IPS-18c (cell line): ENCODE results near the gene CEACAM16.
"Not testable (repeated sequence)": the region's sequence is repeated elsewhere in the genome, so short reads cannot be mapped to it uniquely, and the experiment has no call there.

Experiments used
- H3K4me3 ChIP-seq: 2 replicates; pipeline ENCODE4 v1.7.0; 2013; ENCODE audit warnings: low read depth, mild to moderate bottlenecking, low read length, moderate library complexity; ENCODE audit not compliant: insufficient read depth
- H3K9me3 ChIP-seq: one replicate; pipeline ENCODE4 v1.6.1; 2013; ENCODE audit warnings: mild to moderate bottlenecking, low read length, moderate library complexity; ENCODE audit not compliant: control insufficient read depth, insufficient read depth

Gene CEACAM16

DNA sequence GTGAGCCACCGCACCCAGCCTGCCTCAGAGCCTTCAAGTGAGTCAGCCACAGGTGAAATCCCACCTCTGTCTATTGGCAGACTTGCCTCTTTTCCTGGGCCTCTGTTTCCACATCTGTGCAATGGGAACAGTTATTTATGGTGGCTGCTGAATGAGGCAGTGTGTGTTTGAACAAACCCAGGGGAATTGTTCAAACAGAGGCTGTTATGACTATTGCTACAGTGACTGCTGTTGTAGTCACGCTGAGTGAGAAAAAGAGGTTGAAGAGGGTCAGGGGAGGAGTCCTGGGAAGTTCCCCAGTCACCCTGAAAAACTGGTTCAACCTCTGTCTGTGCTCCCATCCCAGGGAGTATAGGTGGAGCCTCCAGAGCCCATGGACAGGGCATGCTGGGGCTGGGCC, 27.6 kb upstream of the CEACAM16 start, which contains the start of gene CEACAM19:
TSS of gene CEACAM19 (plus strand) at position 83 of the 400 bp plus-strand sequence. CDS start 450 bp downstream, outside the sequence.
- Histone ChIP-seq H3K4me3 (no peak within 1 kb of the TSS), H3K9me3 (no peaks in the 10 kb centered on the region)

GRCh38 chr19:44672226-44672625, 26.7 kb upstream of the CEACAM16 start:
- Histone ChIP-seq H3K4me3 (no peak overlapping the region), H3K9me3 (no peaks in the 10 kb centered on the region)

GRCh38 chr19:44673510-44673909, 25.4 kb upstream of the CEACAM16 start:
- Histone ChIP-seq H3K4me3 (no peak overlapping the region), H3K9me3 (no peaks in the 10 kb centered on the region)

- no peaks in the 10 kb centered on the region for H3K9me3 ChIP-seq
- H3K4me3 ChIP-seq, result no peak overlapping the region
Observed at GRCh38 chr19:44675521-44675920, 23.4 kb upstream of the CEACAM16 start.

GRCh38 chr19:44677019-44677811, 21.7 kb upstream of the CEACAM16 start:
- Histone ChIP-seq H3K4me3 (no peak overlapping the region), H3K9me3 (no peaks in the 10 kb centered on the region)

DNA sequence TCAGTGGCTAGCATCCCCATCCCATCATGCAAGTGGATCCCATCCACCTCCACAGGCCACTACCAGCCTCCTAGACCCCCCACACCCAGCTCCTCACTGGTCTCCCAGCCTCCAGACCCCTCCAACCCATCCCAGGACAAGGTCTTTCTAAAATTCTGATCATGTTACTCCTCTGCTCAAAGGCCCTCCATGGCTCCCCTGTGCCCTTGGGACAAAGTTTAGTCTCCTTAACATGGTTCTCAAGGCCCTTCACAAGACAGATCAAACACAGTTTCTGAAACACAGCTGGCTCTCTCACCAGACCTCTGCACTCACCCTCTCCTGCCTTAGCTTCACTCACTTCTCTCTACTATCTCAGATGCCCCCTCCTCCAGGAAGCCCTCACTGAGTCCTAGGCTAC, 18.4 kb upstream of the CEACAM16 start:
- Histone ChIP-seq H3K9me3 (no peaks in the 10 kb centered on the region), H3K4me3 (no peak overlapping the region)

DNA sequence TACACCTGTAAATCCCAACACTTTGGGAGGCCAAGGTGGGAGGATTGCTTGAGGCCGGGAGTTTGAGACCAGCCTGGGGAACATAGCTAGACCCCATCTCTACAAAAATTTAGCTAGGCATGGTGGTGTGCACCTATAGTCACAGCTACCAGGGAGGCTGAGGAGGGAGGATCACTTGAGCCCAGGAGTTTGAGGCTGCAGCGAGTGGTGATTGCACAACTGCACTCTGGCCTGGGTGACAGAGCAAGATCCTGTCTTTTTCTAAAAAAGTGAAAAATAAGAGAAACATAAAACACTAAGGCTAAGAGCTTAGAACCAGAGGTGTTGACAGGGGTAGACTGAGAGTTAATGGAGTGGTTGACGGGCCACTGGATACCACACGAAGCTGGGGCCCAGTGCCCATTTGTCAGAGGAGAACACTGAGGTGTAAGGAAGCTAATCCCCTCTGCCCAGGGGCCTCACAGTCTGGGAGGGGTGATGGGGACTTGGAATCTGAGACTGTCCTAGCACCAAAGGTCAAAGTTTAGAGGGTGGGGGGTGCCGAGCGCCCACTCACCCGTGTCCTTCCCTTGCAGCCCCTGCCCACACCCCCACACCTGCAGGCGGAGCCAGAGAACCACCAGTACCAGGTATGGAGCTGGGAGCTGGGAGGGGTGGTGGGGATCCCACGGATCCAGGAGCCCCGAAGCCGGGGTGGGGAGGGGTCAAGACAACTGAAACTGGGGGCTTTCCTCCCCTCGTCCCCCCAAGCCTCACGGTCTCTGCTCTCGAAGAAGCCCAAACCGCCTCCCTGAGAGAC, 16.8 kb upstream of the CEACAM16 start:
- no peak overlapping the region for H3K4me3 ChIP-seq
- no peaks in the 10 kb centered on the region for H3K9me3 ChIP-seq

GRCh38 chr19:44682807-44683206, 16.1 kb upstream of the CEACAM16 start:
- Histone ChIP-seq H3K9me3 (no peaks in the 10 kb centered on the region), H3K4me3 (no peak overlapping the region)

- no peak overlapping the region for H3K4me3 ChIP-seq
Observed at GRCh38 chr19:44683434-44684210, 15.3 kb upstream of the CEACAM16 start.

GRCh38 chr19:44684396-44684795, 14.6 kb upstream of the CEACAM16 start:
- not testable (repeated sequence) for H3K9me3 ChIP-seq, H3K4me3 ChIP-seq

More at GRCh38 chr19:44683434-44684210, 15.3 kb upstream of the CEACAM16 start:
- H3K9me3 ChIP-seq, result no peaks in the 10 kb centered on the region

- Histone ChIP-seq H3K9me3 (no peaks in the 10 kb centered on the region), H3K4me3 (no peak overlapping the region)
Observed at GRCh38 chr19:44684892-44685863, 13.8 kb upstream of the CEACAM16 start.

DNA sequence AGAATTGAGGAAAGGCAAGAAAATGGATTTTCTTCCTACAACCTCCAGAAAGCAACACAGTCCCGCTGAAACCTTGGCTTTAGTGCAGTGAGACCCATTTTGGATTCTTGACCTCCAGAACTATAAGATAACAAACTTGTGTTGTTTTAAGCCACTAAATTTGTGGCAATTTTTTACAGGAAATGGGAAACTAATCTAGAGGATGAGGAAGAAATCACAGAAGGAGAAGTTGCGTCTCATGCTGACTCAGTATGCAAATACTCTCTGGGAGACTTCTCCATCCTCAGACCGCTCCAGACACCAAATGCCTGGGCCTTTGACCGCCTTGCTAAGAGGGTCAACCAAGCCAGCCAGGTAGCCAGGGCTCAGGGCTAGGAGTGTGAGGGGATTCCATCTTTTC, 13.1 kb upstream of the CEACAM16 start:
- H3K9me3 ChIP-seq, result no peaks in the 10 kb centered on the region
- no peak overlapping the region for H3K4me3 ChIP-seq

GRCh38 chr19:44686896-44687295, 12.1 kb upstream of the CEACAM16 start:
- H3K9me3 ChIP-seq, result no peaks in the 10 kb centered on the region
- H3K4me3 ChIP-seq, result no peak overlapping the region

- H3K9me3 ChIP-seq, result no peaks in the 10 kb centered on the region
- no peak overlapping the region for H3K4me3 ChIP-seq
Observed at GRCh38 chr19:44687888-44688287, 11.1 kb upstream of the CEACAM16 start.

DNA sequence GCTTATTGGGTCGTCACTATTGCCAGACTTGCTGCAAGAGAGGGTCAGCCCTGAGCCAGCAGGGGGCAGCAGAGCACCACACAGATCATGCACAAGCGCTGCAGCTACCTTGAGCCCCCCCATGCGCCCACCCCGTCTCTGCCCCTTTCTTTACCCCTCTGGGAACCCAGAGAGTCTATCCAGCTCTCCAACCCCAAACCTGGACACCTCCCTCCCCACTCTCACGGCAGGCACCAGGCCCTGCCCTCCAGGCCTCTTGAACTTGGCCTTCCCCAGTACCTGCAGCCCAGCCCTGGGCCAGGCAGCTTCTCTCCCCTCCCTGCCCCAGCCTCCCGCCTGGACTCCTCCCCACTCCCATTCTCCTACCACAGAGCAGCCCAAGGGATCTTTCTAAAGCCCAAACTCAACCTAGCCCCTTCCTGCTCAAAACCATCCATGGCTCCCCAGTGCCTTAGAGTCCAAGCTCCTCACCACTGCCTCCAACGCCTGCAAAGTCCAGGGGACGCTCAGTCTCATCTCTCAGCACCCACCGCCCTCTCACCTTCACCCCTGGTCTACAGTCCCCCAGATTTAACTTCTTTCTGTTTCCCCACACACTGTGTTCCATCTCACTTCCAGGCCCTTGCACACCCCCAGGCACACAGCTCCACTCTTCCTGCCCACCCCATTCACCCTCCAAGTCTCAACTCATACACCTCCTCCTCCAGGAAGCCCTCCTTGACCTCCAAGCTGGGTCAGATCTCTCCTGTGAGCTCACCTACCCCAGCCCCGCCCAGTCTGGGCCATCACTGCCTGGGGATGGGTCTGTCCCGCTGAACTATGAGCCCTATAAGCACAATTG, 9.4 kb upstream of the CEACAM16 start:
- no peaks in the 10 kb centered on the region for H3K9me3 ChIP-seq
- no peak overlapping the region for H3K4me3 ChIP-seq

DNA sequence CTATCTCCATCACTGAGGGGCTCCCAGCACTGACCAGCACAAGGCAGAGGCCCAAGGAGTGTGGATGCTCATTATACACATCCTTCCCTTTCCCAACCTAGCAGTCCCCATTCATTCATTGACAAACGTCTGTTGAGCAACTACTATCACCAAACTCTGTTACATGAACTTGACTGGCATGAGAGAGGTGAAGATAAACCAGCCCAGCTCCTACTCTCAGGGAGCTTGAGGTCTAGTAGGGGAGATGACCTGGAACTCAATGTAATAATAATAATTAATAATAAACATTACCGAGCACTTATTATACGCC, 8.9 kb upstream of the CEACAM16 start:
- no peaks in the 10 kb centered on the region for H3K9me3 ChIP-seq

More for the DNA sequence above, 8.9 kb upstream of the CEACAM16 start:
- H3K4me3 ChIP-seq, result no peak overlapping the region
